Progenitor cell of endocrine pancreas (in vitro differentiated cells): ENCODE results near the gene FOXP3. TPM values are rescaled to one million over a fixed set of nuclear protein-coding genes. Genes with fewer than 3 reads are reported as not detected.
"Not testable (repeated sequence)": the region's sequence is repeated elsewhere in the genome, so short reads cannot be mapped to it uniquely, and the experiment has no call there.

Source experiments
- DNase-seq: peaks from one replicate; pipeline ENCODE4 v3.0.0; 2021; ENCODE audit warnings: low spot score; ENCODE audit not compliant: unreplicated experiment
- H3K27ac Mint-ChIP-seq: 2 replicates; pipeline ENCODE4 v1.8.0; 2021; ENCODE audit warnings: mild to moderate bottlenecking, moderate library complexity, mixed read lengths
- H3K27me3 Mint-ChIP-seq: 2 replicates; pipeline ENCODE4 v1.8.0; 2021; ENCODE audit warnings: mixed read lengths
- H3K36me3 Mint-ChIP-seq: 2 replicates; pipeline ENCODE4 v1.8.0; 2022; ENCODE audit warnings: mixed read lengths; ENCODE audit not compliant: insufficient read depth
- H3K4me1 Mint-ChIP-seq: 2 replicates; pipeline ENCODE4 v1.8.0; 2021; ENCODE audit warnings: low read depth, mixed read lengths
- H3K4me3 Mint-ChIP-seq: 2 replicates; pipeline ENCODE4 v1.8.0; 2021; ENCODE audit warnings: low read depth, mild to moderate bottlenecking, moderate library complexity, mixed read lengths
- H3K9me3 Mint-ChIP-seq: 2 replicates; pipeline ENCODE4 v1.8.0; 2021; ENCODE audit warnings: low read depth, mixed read lengths
- CTCF ChIP-seq: fragments of 200-600 bp; sonication (generic); IDR thresholded peaks from one replicate; pipeline ENCODE4 v1.5.0; 2021; ENCODE audit warnings: antibody characterized with exemption, mild to moderate bottlenecking; ENCODE audit not compliant: unreplicated experiment
- total RNA-seq: library from RNA; stranded (reverse); gene quantifications from 2 replicates; pipeline ENCODE4 v1.2.1, GENCODE V29; 2021

FOXP3 gene
- total RNA-seq, 1 donor from 2014 or later, result 0.24 TPM

DNA sequence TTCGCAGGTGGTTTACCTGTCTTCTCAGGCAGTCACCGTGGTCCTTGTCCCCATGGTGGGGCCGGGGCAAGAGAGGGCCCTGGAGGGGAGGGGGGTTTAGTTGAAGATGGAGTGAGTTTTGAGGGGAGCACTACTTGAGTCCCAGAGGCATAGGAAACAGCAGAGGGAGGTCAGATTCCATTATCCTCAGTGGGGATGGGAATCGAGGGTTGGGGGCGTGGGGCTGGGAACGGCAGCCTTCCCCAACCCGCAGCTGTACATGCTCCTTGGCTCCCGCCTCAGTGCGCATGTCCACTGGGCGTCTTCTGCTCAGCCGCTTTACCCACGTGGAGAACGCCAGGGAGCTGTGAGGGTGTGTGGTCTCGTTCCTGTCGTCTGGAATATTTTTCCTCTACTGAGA is 38.8 kb upstream of the FOXP3 start, which contains the start of gene GAGE10:
Gene GAGE10, plus strand, starts transcription at position 301 of the 400 bp plus-strand sequence. CDS start 1,214 bp downstream, outside the sequence.
- Mint-ChIP-seq H3K27ac (peak within 1 kb of the TSS; percentile 14), H3K4me3 (no peak within 1 kb of the TSS), H3K9me3 (peaks cover 13% of the 10 kb centered on the region), H3K27me3 (no peaks in the 10 kb centered on the region), H3K36me3 (peaks cover 2% of the 10 kb centered on the region), H3K4me1 (peaks cover 2% of the 10 kb centered on the region)
- no peak for TF ChIP-seq CTCF
- DNase-seq, result no peak

GRCh38 chrX:49300703-49301102 is 36.2 kb upstream of the FOXP3 start:
- Mint-ChIP-seq H3K9me3 (peaks cover 28% of the 10 kb centered on the region), H3K36me3 (peaks cover 4% of the 10 kb centered on the region), H3K4me1 (no peaks in the 10 kb centered on the region), H3K27ac (no peak overlapping the region), H3K4me3 (no peak overlapping the region), H3K27me3 (no peaks in the 10 kb centered on the region)
- TF ChIP-seq CTCF, result no peak
- no peak for DNase-seq

DNA sequence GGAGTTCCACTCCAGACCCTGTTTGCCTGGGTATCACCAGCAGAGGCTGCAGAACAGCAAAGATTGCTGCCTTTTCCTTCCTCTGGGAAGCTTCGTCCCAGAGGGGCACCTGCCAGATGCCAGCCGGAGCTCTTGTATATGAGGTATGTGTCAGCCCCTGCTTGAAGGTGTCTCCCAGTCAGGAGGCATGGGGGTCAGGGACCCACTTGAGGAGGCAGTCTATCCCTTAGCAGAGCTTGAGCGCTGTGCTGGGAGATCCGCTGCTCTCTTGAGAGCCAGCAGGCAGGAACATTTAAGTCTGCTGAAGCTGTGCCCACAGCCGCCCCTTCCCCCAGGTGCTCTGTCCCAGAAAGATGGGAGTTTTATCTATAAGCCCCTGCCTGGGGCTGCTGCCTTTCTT is 34.8 kb upstream of the FOXP3 start:
- not testable (repeated sequence) for H3K36me3 Mint-ChIP-seq, H3K27me3 Mint-ChIP-seq, H3K27ac Mint-ChIP-seq, H3K4me3 Mint-ChIP-seq, H3K4me1 Mint-ChIP-seq, DNase-seq
- H3K9me3 Mint-ChIP-seq, result peaks cover 28% of the 10 kb centered on the region

GRCh38 chrX:49292400-49293362 is 28.2 kb upstream of the FOXP3 start:
- H3K36me3 Mint-ChIP-seq, result peaks cover 2% of the 10 kb centered on the region
- H3K27me3 Mint-ChIP-seq, result peaks cover 3% of the 10 kb centered on the region
- H3K4me3 Mint-ChIP-seq, result no peak overlapping the region
- no peak for TF ChIP-seq CTCF
- no peak overlapping the region for H3K27ac Mint-ChIP-seq
- peaks cover 15% of the 10 kb centered on the region for H3K9me3 Mint-ChIP-seq
- peaks cover 2% of the 10 kb centered on the region for H3K4me1 Mint-ChIP-seq
- DNase-seq, result no peak

- no peak overlapping the region for H3K4me3 Mint-ChIP-seq
- peaks cover 3% of the 10 kb centered on the region for H3K27me3 Mint-ChIP-seq
- H3K4me1 Mint-ChIP-seq, result peaks cover 2% of the 10 kb centered on the region
- no peak overlapping the region for H3K27ac Mint-ChIP-seq
- H3K36me3 Mint-ChIP-seq, result peaks cover 2% of the 10 kb centered on the region
- peak; percentile 47 for DNase-seq
- peak; percentile 60 for TF ChIP-seq CTCF
- H3K9me3 Mint-ChIP-seq, result peaks cover 13% of the 10 kb centered on the region
Measured at GRCh38 chrX:49291615-49292337, 27.3 kb upstream of the FOXP3 start.
